HG03354 (cell line): ENCODE measurements around the gene ILF2.
A peak's percentile ranks its signal among the peaks of the same experiment; 100 is the strongest.
"Not testable (repeated sequence)": the region's sequence is repeated elsewhere in the genome, so short reads cannot be mapped to it uniquely, and the experiment has no call there.

Experiments used
- ATAC-seq: cut with Tn5 transposase; IDR thresholded peaks from one replicate; pipeline ENCODE4 v1.9.1; 2021; ENCODE audit warnings: mild to moderate bottlenecking; ENCODE audit not compliant: unreplicated experiment, poor library complexity, severe bottlenecking

The ILF2 gene

GRCh38 chr1:153652805-153653500 lies 17.8 kb downstream of the ILF2 start:
- no peak for ATAC-seq

GRCh38 chr1:153651771-153652170 lies 19.0 kb downstream of the ILF2 start:
- ATAC-seq: no peak

- ATAC-seq: no peak
These were observed 20.9 kb downstream of the ILF2 start for GRCh38 chr1:153649863-153650235.

GRCh38 chr1:153649137-153649862 lies 21.5 kb downstream of the ILF2 start:
- no peak for ATAC-seq

GRCh38 chr1:153648000-153648643 lies 22.7 kb downstream of the ILF2 start:
- no peak for ATAC-seq

GRCh38 chr1:153647346-153647714 lies 23.5 kb downstream of the ILF2 start:
- no peak for ATAC-seq

GRCh38 chr1:153646672-153647345 lies 24.0 kb downstream of the ILF2 start:
- no peak for ATAC-seq

- no peak for ATAC-seq
These were observed 27.0 kb downstream of the ILF2 start for GRCh38 chr1:153643816-153644215.

GRCh38 chr1:153643100-153643499 lies 27.7 kb downstream of the ILF2 start:
- ATAC-seq: no peak

- no peak for ATAC-seq
These were observed 28.6 kb downstream of the ILF2 start for GRCh38 chr1:153642161-153642560.

GRCh38 chr1:153640861-153641260 lies 29.9 kb downstream of the ILF2 start:
- no peak for ATAC-seq

- ATAC-seq: not testable (repeated sequence)
These were observed 30.6 kb downstream of the ILF2 start for GRCh38 chr1:153640213-153640612.

- ATAC-seq: no peak
These were observed 31.5 kb downstream of the ILF2 start for GRCh38 chr1:153639280-153639679.

GRCh38 chr1:153638261-153638660 lies 32.5 kb downstream of the ILF2 start:
- ATAC-seq: no peak

- ATAC-seq: no peak
These were observed 34.5 kb downstream of the ILF2 start for GRCh38 chr1:153636312-153636711.

GRCh38 chr1:153635872-153636271 lies 34.9 kb downstream of the ILF2 start:
- ATAC-seq: no peak

GRCh38 chr1:153633754-153634665 lies 36.8 kb downstream of the ILF2 start, which contains the start of gene CHTOP:
Gene CHTOP, plus strand, starts transcription at chr1:153634066. Its CDS starts 2,523 bp downstream, at chr1:153636589.
- peak; percentile 91 for ATAC-seq

GRCh38 chr1:153633161-153633753 lies 37.5 kb downstream of the ILF2 start:
- ATAC-seq: peak; percentile 1
